IMR-90 (cell line): Measurements from ENCODE around the gene MTMR3.

Source experiments
- BHLHE40 ChIP-seq: fragments of 150-350 bp; IDR thresholded peaks from 2 replicates; pipeline ENCODE4 v1.6.1; 2016; ENCODE audit warnings: mild to moderate bottlenecking, low read depth, low read length
- CEBPB ChIP-seq: IDR thresholded peaks from 2 replicates; pipeline ENCODE4 v1.6.1; 2012; ENCODE audit warnings: low read depth, low read length, improper control_type of control experiment
- CTCF ChIP-seq: conservative IDR thresholded peaks from 2 replicates; pipeline ENCODE4 v1.5.1; 2012; ENCODE audit warnings: mild to moderate bottlenecking, low read depth, low read length, improper control_type of control experiment
- ELK1 ChIP-seq: fragments of 150-350 bp; IDR thresholded peaks from 2 replicates; pipeline ENCODE4 v1.6.1; 2016; ENCODE audit warnings: low read depth, mild to moderate bottlenecking, low read length, moderate library complexity, borderline replicate concordance
- FOS ChIP-seq: fragments of 150-350 bp; IDR thresholded peaks from 2 replicates; pipeline ENCODE4 v1.6.1; 2016; ENCODE audit warnings: low read depth, low read length
- MAZ ChIP-seq: IDR thresholded peaks from 2 replicates; pipeline ENCODE4 v1.6.1; 2012; ENCODE audit warnings: low read depth, mild to moderate bottlenecking, low read length, improper control_type of control experiment, moderate library complexity, borderline replicate concordance
- MXI1 ChIP-seq: IDR thresholded peaks from 2 replicates; pipeline ENCODE4 v1.6.1; 2012; ENCODE audit warnings: low read depth, mild to moderate bottlenecking, low read length, moderate library complexity, borderline replicate concordance
- NFE2L2 ChIP-seq: fragments of 150-350 bp; IDR thresholded peaks from 2 replicates; pipeline ENCODE4 v1.6.1; 2016; ENCODE audit warnings: low read depth, mild to moderate bottlenecking, low read length
- POLR2A ChIP-seq: IDR thresholded peaks from 2 replicates; pipeline ENCODE4 v1.6.1; 2012; ENCODE audit warnings: mild to moderate bottlenecking, low read depth, low read length
- RAD21 ChIP-seq: IDR thresholded peaks from 2 replicates; pipeline ENCODE4 v1.6.1; 2012; ENCODE audit warnings: low read length, improper control_type of control experiment
- RCOR1 ChIP-seq: IDR thresholded peaks from 2 replicates; pipeline ENCODE4 v1.6.1; 2012; ENCODE audit warnings: mild to moderate bottlenecking, low read length, improper control_type of control experiment; ENCODE audit not compliant: insufficient replicate concordance
- RFX5 ChIP-seq: IDR thresholded peaks from 2 replicates; pipeline ENCODE4 v1.8.0; 2012; ENCODE audit warnings: low read depth, mild to moderate bottlenecking, low read length, moderate library complexity
- SMC3 ChIP-seq: fragments of 150-350 bp; IDR thresholded peaks from 2 replicates; pipeline ENCODE4 v1.6.1; 2016; ENCODE audit warnings: low read depth, mild to moderate bottlenecking, antibody characterized with exemption, low read length, moderate library complexity

- TF ChIP-seq CTCF (no peak), POLR2A (no peak), RAD21 (no peak), CEBPB (no peak), NFE2L2 (no peak), MAZ (no peak), RFX5 (no peak), BHLHE40 (no peak), FOS (no peak), MXI1 (no peak), RCOR1 (no peak), ELK1 (no peak), SMC3 (no peak)
Observed at GRCh38 chr22:29870574-29870973, 12.4 kb upstream of the MTMR3 start.
